Fibroblast of skin of back (primary cell): ENCODE results near the gene PUS7L. TPM values are rescaled to one million over a fixed set of nuclear protein-coding genes. Genes with fewer than 3 reads are reported as not detected.
"Not testable (repeated sequence)": the region's sequence is repeated elsewhere in the genome, so short reads cannot be mapped to it uniquely, and the experiment has no call there.

Experiments used
- DNase-seq: peaks from one replicate; pipeline ENCODE4 v3.0.0-alpha.2; 2013
- polyA plus RNA-seq, 2 experiments: library from polyadenylated mRNA; unstranded; fragments of 120-200 nt; gene quantifications; one replicate each; pipeline ENCODE4 v1.2.1, GENCODE V29; 2013; ENCODE audit not compliant: insufficient read length in 2 of 2

PUS7L gene
- polyA plus RNA-seq (2013, experiment 1 of 2; ENCODE audit: insufficient read length) = 5.9 TPM
- polyA plus RNA-seq (2013, experiment 2 of 2; ENCODE audit: insufficient read length) = 7.0 TPM

GRCh38 chr12:43758728-43759563 lies at the start of gene PUS7L, which contains the start of gene IRAK4:
TSS of gene PUS7L (minus strand) at chr12:43758790. CDS start at chr12:43755245, 3,545 bp downstream.
TSS of gene IRAK4 (plus strand) at chr12:43758951. CDS start at chr12:43768112, 9,161 bp downstream.
- DNase-seq = peak; percentile 97

GRCh38 chr12:43807386-43807785 lies 48.8 kb upstream of the PUS7L start:
- no peak for DNase-seq

GRCh38 chr12:43806737-43807072 lies 48.1 kb upstream of the PUS7L start:
- DNase-seq = peak; percentile 2

GRCh38 chr12:43805860-43806736 lies 47.5 kb upstream of the PUS7L start, which contains the start of gene TWF1:
TSS of gene TWF1 (minus strand) at chr12:43806317. CDS start at chr12:43806245, 72 bp downstream.
- peak; percentile 86 for DNase-seq

DNA sequence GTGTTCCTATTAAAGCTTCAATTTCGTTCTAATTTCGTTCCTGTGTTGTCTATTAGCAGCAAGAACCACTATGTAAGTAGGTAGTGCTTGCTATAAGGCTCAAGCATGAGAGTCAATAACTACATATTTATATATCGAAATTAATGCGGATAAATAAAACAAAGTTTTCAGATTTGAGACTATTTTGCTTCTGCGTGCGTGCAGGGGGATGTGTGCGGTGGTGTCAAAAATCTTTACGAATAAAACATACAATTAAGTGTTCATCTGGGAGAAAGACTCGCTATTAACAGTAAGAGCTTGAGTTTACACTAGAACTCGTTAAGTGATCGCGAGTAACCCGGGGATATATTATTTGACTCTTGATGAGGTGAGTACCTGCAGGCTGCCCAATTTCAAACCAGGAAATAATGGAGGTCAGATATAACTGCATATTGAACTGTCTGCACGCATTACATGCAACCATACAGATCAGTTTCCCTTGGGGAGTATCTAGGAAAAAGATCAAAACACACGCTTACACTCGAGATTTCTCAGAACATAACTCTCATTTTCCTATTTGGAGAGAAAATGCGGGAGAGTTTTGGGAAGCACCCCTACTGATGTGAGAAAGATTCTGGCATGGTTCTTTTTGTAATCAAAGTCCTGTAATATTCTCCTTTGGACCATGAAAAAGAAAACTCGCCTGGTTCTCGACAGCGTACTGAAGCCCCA lies 46.7 kb upstream of the PUS7L start:
- peak; percentile 3 for DNase-seq

DNA sequence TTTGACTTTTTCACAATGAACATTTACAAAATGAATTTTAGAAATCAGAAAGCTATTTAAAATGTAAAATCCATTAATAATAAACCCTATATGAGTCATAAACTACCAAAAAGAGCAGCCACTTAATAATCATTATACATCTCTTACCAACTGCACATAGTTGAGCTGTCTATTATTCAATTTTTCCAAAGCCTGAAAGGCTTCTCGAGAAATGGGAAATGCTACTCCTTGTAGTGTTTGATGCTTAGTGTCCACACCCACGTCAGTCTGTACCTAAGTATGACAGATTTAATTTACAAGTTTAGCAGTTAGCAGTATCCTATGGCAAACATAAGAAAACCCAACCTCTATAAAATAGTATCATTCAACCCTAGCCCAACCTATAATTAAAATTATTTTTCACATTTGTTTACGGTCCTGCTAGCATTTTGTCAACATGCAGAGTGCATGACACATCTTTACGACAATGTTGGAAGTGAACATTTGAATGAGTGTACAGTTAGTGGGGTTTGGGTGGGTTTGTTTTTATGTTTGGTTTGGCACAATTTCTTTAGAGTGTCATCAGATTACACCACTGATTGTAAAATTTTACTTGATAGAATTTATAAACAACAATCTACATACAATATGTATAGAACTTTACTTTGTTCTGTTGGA lies 39.1 kb upstream of the PUS7L start:
- DNase-seq = no peak

DNA sequence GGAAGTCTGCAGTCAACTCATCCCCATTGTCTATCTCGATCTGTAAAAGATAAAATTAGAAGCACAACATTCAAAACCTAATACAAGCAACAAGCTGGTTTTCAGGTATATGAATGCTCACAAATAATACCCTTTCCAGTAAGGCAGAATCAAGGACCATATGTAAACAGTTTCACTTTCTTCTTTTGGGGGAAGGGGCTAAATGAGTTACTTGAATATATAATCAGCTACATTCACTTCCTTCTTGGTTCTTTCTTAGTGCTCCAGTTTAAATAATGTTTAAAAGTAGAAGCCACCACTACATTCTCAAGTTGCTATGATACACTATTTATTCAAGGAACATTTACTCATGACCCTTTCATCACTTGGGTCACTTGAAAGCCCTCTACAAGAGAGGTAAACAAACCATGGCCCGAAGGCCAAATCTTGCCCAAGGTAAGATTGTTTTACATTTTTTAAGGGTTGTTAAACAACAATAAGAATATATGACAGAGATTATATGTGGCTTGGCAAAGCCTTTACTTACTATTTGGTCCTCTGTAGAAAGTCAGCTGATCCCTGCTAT lies 37.2 kb upstream of the PUS7L start:
- DNase-seq = no peak

- DNase-seq = peak; percentile 34
Measured at GRCh38 chr12:43789941-43790340, 31.4 kb upstream of the PUS7L start.

GRCh38 chr12:43786899-43787693 lies 28.5 kb upstream of the PUS7L start:
- DNase-seq = no peak

DNA sequence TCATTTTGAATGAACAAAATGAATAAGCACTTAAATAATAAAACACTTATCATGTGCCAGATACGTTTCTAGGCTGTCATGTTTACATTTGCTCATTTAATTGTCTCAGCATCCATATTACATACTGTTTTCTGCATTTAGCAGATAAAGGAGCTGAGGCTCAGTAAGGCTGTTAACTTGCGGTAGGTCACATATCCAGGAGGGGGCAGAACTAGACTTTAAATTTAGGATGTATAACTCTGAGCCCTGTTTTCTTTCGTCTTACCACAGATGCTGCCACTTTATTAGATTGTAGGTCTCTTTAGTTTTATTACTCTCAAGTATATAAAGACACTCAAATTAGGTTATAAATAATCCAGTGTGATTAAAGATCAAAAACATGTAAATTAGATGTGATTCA lies 17.9 kb upstream of the PUS7L start:
- DNase-seq = peak; percentile 11

GRCh38 chr12:43766291-43766690 lies 7.7 kb upstream of the PUS7L start:
- DNase-seq = peak; percentile 62

- no peak for DNase-seq
Measured at GRCh38 chr12:43764528-43764927, 5.9 kb upstream of the PUS7L start.

- DNase-seq = peak; percentile 25
Measured at GRCh38 chr12:43763769-43764168, 5.2 kb upstream of the PUS7L start.

- DNase-seq = no peak
Measured at GRCh38 chr12:43762596-43762995, 4.0 kb upstream of the PUS7L start.

DNA sequence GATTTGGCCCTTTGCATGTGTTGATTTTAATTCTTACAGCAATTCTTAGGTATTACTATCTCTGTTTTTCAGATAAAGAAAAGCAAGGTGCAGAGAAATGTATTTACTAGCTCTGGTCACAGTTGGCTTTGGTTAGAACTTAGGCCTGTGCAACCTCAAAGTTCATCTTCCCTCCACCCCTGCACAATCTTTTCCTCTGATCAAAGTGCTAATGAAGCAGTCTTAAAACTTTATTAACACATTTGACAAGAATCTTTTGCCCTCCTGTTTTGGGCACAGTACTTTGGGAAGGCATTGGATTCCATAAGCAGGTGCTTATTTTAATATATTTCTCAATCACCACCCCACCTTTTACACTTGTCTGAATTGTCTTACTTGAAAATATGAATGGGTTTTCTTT lies 2.9 kb upstream of the PUS7L start:
- DNase-seq = no peak

DNA sequence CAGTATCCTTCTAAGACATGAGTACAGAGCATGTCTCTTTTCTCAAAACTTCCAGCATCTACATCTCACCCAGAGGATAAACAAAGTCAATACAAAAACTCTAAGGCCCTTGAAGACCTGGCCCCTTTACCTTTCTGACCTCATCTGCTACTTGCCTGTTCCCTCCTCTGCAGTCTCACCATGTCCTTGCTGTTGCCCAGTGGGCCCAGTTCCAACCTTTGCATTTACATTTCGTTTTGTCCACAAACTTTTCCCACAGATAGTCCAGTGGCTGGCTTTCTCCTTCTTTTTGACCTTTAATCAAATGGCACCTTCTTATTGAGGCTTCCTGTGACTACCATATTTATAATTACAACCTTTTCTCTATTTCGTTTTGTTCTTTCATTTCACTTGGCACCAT lies 1.8 kb upstream of the PUS7L start:
- DNase-seq = no peak

- peak; percentile 41 for DNase-seq
Measured at GRCh38 chr12:43758247-43758727, 303 bp downstream of the PUS7L start.

GRCh38 chr12:43754015-43754414 lies 4.6 kb downstream of the PUS7L start:
- DNase-seq = no peak

DNA sequence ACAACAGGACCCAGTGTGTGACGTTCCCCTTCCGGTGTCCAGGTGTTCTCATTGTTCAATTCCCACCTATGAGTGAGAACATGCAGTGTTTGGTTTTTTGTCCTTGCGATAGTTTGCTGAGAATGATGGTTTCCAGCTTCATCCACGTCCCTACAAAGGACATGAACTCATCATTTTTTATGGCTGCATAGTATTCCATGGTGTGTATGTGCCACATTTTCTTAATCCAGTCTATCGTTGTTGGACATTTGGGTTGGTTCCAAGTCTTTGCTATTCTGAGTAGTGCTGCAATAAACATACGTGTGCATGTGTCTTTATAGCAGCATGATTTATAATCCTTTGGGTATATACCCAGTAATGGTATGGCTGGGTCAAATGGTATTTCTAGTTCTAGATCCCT lies 7.2 kb downstream of the PUS7L start:
- not testable (repeated sequence) for DNase-seq

DNA sequence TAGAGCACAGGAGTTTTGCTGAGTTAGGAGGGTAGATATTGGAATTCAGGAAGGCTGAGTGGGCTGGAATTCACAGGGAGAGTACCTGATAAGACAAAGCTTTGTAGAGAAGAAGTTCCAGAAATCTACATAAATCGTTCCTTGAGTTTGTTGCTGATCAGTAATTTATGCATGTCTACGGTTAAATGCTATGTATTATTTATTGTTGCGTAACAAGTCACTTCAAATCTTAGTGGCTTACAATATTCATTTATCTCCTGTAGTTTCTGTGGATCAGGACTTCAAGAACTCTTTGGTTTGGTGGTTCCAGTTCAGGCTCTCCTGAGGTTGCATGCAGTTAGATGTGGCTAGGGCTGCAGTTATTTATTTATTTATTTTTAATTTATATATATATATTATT lies 7.8 kb downstream of the PUS7L start:
- DNase-seq = no peak

- DNase-seq = peak; percentile 23
Measured at GRCh38 chr12:43749016-43749415, 9.6 kb downstream of the PUS7L start.
